ACHN (cell line): ENCODE results near the gene SRSF4.

Source experiments
- DNase-seq: peaks from one replicate; pipeline ENCODE4 v3.0.0-alpha.2; 2015
- in situ Hi-C: cut with HindIII; loops from 2 replicates; pipeline ENCODE4 v1.10.0; 2017; ENCODE audit warnings: low sequenced_read_pairs, low pct_ligation_motif_present, low pct_unique_long_range_greater_than_20kb

SRSF4 gene

DNA sequence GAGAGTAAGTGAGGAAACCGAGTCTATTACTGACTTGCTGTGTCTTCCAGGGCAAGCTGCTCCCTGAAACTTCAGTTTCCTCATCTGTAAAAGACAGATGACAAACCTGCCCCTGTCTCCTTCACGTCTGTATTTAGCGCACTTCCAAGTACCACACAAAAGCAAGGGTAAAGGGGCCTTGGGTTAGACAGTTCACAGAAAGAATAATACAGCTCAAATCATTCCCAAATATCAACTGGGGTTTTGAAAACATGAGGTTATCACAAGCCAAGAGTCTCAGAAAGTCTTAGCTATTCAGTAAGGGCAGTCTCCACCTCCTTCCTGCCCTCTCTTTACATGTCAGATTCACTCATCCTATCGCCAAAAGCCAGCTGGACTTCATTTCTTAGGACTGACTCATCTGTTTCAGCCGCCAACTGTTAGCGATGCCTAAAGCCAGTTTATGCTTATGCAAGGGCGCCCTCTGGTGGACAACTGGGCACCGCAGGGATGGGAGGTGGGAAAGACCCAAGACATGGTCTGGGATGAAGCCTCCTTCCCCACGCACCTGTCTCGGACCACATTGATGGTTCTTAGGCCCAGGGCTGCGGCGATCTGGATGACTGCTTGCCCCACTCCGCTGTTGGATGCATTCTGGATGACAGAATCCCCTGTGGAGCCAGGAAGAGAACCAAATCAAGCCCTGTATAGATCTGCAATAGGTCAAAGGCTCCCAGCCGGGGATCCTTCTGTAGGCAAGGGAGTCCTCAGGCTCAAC, 21.1 kb upstream of the SRSF4 start:
- DNase-seq, result peak; percentile 95
- in situ Hi-C loops, result no loop called here

- no peak for DNase-seq
- in situ Hi-C loops, result no loop called here
These were observed 20.4 kb upstream of the SRSF4 start for GRCh38 chr1:29202053-29202452.

DNA sequence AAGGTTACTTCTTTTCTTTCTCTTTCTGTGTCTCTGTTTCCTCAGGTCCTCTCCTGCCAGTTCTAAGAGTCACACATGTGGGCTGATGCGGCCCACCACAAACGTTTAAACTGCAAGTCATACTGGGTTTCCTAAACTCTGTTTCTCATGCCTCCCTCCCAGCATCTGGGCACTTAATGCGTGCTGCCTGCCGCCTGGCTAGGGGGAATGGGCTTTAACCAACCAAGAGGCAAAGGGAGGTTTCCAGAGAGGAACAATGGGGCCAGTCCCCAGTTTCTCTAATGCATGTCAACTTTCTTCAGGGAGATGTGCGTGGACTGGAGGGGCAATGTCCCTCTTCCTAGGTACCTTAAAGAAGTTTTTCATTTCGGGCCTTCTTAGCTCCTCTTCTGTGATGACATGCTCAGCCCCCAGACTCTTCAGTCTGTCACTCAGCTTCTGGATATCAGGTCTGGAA, 19.9 kb upstream of the SRSF4 start:
- no peak for DNase-seq
- in situ Hi-C loops, result no loop called here

- in situ Hi-C loops, result no loop called here
- DNase-seq, result no peak
These were observed 19.4 kb upstream of the SRSF4 start for GRCh38 chr1:29200906-29201594.

DNA sequence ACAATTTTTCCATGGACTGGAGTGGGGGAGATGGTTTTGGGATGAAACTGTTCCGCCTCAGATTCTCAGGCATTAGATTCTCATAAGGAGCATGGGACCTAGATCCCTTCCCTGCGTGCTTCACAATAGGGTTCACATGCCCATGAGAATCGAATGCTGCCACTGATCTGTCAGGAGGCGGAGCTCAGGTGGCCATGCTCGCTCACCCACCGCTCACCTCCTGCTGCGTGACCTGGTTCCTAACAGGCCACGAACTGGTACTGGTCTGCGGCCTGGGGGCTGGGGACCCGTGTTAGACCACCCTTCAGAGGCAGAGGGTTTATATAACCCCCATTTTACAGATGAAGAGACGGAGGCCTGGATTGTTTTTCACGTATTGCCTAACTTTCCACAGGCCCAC, 16.3 kb upstream of the SRSF4 start:
- in situ Hi-C loops, result no loop called here

DNA sequence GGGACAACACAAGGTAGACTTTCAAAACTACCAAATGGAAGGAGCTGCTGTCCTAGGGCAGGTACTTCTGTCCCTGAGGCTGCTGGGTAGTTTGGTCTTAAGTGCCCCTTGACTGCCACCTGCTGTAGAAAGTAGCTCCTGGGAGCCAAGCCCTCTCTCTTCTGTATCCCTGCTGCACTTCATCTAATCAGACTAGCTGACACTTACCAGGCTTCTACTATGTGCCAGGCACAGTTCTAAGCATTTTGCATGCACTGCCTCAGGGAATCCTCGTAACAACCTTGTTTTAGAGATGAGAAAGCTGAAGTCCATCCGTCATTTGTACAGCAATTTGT, 15.9 kb upstream of the SRSF4 start:
- peak; percentile 51 for DNase-seq
- in situ Hi-C loops, result no loop called here

More for the DNA sequence above, 16.3 kb upstream of the SRSF4 start:
- no peak for DNase-seq

- in situ Hi-C loops, result no loop called here
These were observed 15.3 kb upstream of the SRSF4 start for GRCh38 chr1:29196863-29197589.

DNA sequence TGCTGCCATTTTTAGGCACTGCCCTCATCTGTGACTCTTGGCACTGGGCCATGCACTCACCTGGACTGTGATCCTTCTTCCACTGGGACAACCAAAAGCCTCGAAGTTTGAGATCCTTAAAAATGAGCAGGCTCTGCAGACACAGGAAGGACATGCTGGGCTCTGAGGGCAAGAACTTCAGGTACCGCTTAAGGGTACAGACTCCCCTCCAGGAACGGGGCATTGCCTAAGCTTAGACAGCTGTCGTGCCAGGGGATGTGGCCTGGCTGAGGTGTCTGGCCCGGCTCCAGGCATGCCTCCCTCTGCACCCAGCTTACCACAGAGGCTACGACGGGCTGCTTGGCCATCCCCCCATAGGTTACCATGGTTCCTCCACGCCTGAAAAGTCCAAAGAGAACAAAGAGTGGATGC, 14.2 kb upstream of the SRSF4 start:
- in situ Hi-C loops, result no loop called here
- no peak for DNase-seq

More at GRCh38 chr1:29196863-29197589, 15.3 kb upstream of the SRSF4 start:
- DNase-seq, result no peak

- in situ Hi-C loops, result no loop called here
These were observed 12.3 kb upstream of the SRSF4 start for GRCh38 chr1:29193879-29194455.

DNA sequence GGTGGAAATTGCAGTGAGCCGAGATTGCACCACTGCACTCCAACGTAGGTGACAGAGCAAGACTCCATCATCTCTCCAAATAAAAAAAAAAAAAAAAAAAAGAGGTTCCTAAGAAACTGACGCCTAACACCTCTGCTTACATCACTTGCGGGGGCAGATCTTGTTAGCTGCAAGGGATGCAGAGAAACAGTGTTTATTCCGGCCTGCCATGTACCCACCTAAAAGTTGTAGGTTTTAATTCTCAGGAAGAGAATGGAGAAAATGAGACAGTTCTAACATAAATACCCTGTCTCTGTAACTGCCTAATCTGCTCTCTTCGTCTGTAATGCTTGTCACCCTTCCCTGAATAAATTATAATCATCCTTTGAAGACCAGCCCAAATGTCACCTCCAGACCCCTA, 9.0 kb upstream of the SRSF4 start:
- in situ Hi-C loops, result no loop called here

More at GRCh38 chr1:29193879-29194455, 12.3 kb upstream of the SRSF4 start:
- DNase-seq, result no peak

GRCh38 chr1:29186707-29187106, 5.0 kb upstream of the SRSF4 start:
- no peak for DNase-seq
- in situ Hi-C loops, result no loop called here

More for the DNA sequence above, 9.0 kb upstream of the SRSF4 start:
- no peak for DNase-seq

- no peak for DNase-seq
- in situ Hi-C loops, result no loop called here
These were observed 4.6 kb upstream of the SRSF4 start for GRCh38 chr1:29186252-29186651.

DNA sequence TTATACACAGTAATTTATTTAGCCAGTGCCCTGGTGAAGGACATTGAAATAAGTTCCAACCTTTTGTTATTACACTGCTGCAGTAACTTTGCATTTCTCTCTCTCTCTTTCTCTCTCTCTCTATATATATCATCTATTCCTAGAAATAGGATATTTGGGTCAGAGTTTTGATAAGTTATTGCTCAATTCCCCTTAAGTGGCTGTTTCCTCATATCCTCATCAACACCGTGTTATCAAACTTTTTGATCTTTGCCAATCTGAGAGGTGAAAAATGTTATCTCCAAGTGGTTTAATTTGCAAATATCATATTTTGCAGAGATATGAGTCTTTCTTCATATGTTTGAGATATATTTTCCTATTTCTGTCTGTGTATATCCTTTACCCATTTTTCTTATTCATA, 1.6 kb upstream of the SRSF4 start:
- DNase-seq, result no peak
- in situ Hi-C loops, result no loop called here

DNA sequence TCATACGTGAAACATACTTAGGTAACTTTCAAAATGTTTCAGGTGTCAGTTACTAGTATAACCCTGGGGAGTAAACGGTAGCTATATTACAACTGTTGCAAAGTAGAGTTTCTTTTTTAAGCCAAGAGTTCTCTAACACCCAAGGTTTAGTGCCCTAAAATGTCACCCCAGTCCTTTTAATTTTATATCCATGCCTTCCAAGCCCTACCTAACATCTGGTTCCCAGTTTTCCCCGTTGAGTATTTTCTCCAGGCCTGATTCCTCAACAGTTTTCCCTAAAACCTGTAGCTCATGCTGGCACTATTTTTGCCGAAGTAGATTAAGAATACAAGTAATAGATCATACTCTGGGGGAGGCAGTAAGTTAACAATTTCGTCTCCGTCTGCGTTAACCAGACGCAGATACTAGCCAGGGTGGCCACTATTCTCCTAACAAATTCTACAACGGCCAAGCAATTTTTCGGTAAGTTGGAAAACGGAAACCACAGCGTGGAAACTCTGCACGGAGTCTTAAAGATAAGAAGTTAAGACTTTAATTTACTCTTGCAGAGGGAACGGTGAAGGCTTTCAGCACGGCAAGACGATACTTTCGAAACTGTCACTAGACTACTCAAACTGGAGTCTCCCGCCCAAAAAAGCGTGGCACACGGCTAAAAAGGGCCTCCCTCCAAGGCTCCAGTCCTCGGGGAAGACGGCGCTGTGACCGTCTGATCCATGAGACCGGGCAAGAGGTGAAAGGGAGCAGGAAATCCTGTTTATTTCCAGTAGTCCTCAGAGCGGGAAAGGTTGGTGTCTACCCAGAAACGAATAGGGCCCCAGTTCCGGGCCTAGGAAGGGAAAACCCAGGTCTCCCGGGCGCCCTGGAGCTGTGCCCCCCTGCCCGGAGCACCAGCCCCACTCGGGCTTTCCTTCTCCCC, 945 bp downstream of the SRSF4 start:
- DNase-seq, result no peak
- in situ Hi-C loops, result no loop called here

- in situ Hi-C loops, result no loop called here
- no peak for DNase-seq
These were observed 2.0 kb downstream of the SRSF4 start for GRCh38 chr1:29179641-29180184.

DNA sequence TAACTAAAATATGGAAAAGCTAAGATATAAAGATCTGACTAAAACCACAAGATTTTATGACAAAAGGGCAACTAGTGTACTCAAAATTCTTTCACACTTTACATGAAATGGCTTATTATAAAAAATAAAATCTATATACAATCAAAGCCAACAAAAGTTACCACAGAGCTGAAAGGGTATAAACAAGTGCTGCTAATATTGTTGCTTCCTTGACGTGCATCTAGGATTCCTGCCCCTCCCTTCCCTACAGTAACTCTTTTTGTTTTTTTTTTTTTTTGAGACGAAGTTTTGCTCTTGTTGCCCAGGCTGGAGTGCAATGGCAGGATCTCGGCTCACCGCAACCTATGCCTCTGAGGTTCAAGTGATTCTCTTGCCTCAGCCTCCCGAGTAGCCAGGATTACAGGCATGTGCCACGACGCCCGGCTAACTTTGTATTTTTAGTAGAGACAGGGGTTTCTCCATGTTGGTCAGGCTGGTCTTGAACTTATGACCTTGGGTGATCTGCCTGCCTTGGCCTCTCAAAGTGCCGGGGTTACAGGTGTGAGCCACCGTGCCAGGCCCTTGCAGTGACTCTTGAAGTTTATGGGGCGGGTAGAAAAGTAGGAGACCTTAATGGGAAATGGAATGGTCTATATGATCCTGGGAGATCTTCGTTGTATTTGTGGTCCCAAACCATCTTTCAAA, 4.5 kb downstream of the SRSF4 start:
- no peak for DNase-seq
- in situ Hi-C loops, result no loop called here

DNA sequence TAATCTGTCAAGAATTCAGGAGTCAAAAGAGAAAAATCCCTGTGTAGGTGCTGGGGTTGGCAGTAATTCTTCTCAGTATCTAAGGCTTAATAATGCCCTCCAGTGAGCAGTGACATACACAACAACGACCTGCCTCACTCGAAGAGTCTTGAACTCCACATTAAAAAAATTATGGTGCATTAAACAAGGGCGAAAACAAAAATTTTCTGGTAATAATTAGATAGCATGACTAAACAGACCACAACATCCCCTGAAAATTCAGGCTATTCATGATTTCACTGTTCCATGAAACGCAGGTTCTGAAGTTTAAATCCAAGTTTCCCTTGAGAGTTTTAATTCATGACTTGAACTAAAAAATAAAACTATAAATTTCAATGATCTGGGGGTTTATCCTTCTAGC, 5.1 kb downstream of the SRSF4 start:
- in situ Hi-C loops, result no loop called here
- no peak for DNase-seq
